H1 (cell line): ENCODE measurements around the gene CEACAM1. TPM values are rescaled to one million over a fixed set of nuclear protein-coding genes. Genes with fewer than 3 reads are reported as not detected.

ENCODE experiments used
- CTCF ChIA-PET: fragments of 300-600 bp; sonication (Branson Sonifier 250); formaldehyde crosslinking; loops from one replicate; lab custom pipeline; 2021; ENCODE audit not compliant: partially characterized antibody; lab: Charles Lee
- POLR2A ChIA-PET: fragments of 300-600 bp; sonication (Branson Sonifier 250); formaldehyde crosslinking; loops from one replicate; lab custom pipeline; 2021; ENCODE audit warnings: inconsistent platforms; ENCODE audit not compliant: partially characterized antibody; lab: Charles Lee
- DNase-seq, 2 experiments: peaks; one replicate each; pipeline versions ENCODE4 v3.0.0 to v3.0.0-alpha.2; 2010 to 2022; ENCODE audit warnings: low spot score in 2 of 2, low read depth in 1 of 2, mixed read lengths in 1 of 2
- FAIRE-seq: peaks from 2 replicates; lab custom pipeline; 2011; peaks lifted over from hg19 to GRCh38; lab: Jason Lieb, UNC
- H2AFZ ChIP-seq: 2 replicates; pipeline ENCODE4 v1.8.1; 2012; ENCODE audit warnings: low read length, inconsistent platforms
- H2AK5ac ChIP-seq: 2 replicates; pipeline ENCODE4 v1.6.1; 2013; ENCODE audit warnings: low read depth, low read length
- H2BK120ac ChIP-seq: replicated peaks from 2 replicates; pipeline ENCODE3; 2013; ENCODE audit warnings: low read depth, low read length, inconsistent platforms
- H2BK12ac ChIP-seq: 2 replicates; pipeline ENCODE4 v1.6.1; 2013; ENCODE audit warnings: low read depth, low read length
- H2BK15ac ChIP-seq: 2 replicates; pipeline ENCODE4 v1.6.1; 2013; ENCODE audit warnings: low read length
- H2BK20ac ChIP-seq: 2 replicates; pipeline ENCODE4 v1.6.1; 2013; ENCODE audit warnings: low read length
- H2BK5ac ChIP-seq: 2 replicates; pipeline ENCODE4 v1.6.1; 2013; ENCODE audit warnings: low read depth, low read length
- H3K14ac ChIP-seq: 2 replicates; pipeline ENCODE4 v1.6.1; 2013; ENCODE audit warnings: inconsistent platforms; ENCODE audit not compliant: insufficient read length
- H3K18ac ChIP-seq: 2 replicates; pipeline ENCODE4 v1.6.1; 2013; ENCODE audit warnings: low read length; ENCODE audit errors: extremely low read depth
- H3K23ac ChIP-seq: 2 replicates; pipeline ENCODE4 v1.6.1; 2013; ENCODE audit warnings: inconsistent platforms; ENCODE audit not compliant: insufficient read length
- H3K23me2 ChIP-seq: 2 replicates; pipeline ENCODE4 v1.6.1; 2013; ENCODE audit warnings: low read depth, low read length
- H3K27ac ChIP-seq: 2 replicates; pipeline ENCODE4 v1.6.1; 2011; ENCODE audit warnings: low read depth, low read length, inconsistent platforms
- H3K27me3 ChIP-seq, 4 experiments: replicated peaks in 1 of 4; 1 replicate in 1 of 4; 2 replicates in 3 of 4; pipeline versions ENCODE4 v1.6.1 to v1.8.1; 2011 to 2013; ENCODE audit warnings: low read length in 3 of 4, mild to moderate bottlenecking in 3 of 4, inconsistent platforms in 2 of 4, mixed read lengths in 2 of 4, moderate library complexity in 1 of 4; ENCODE audit not compliant: control insufficient read depth in 3 of 4, insufficient read depth in 3 of 4; ENCODE audit errors: extremely low read depth in 1 of 4
- H3K36me3 ChIP-seq, 4 experiments: 2 replicates each; pipeline versions ENCODE4 v1.6.1 to v1.8.1; 2011 to 2013; ENCODE audit warnings: mild to moderate bottlenecking in 4 of 4, low read length in 3 of 4, moderate library complexity in 2 of 4, control low read depth in 1 of 4, inconsistent platforms in 1 of 4; ENCODE audit not compliant: insufficient read depth in 4 of 4, control insufficient read depth in 2 of 4
- H3K4ac ChIP-seq: replicated peaks from 2 replicates; pipeline ENCODE3; 2013; ENCODE audit warnings: low read length, low read depth, mixed read lengths, inconsistent platforms; ENCODE audit not compliant: insufficient read length
- H3K4me1 ChIP-seq, 4 experiments: replicated peaks in 1 of 4; 1 replicate in 1 of 4; 2 replicates in 3 of 4; pipeline versions ENCODE4 v1.6.1 to v1.8.1; 2011 to 2013; ENCODE audit warnings: low read length in 3 of 4, inconsistent platforms in 2 of 4, mixed read lengths in 1 of 4; ENCODE audit not compliant: insufficient read depth in 4 of 4, control insufficient read depth in 3 of 4
- H3K4me2 ChIP-seq, 2 experiments: 2 replicates each; pipeline versions ENCODE4 v1.6.1 to v1.8.1; 2011 to 2013; ENCODE audit warnings: low read depth in 2 of 2, low read length in 2 of 2, control low read depth in 1 of 2, inconsistent platforms in 1 of 2, mild to moderate bottlenecking in 1 of 2; ENCODE audit not compliant: insufficient read depth in 1 of 2
- H3K4me3 ChIP-seq, 4 experiments: fragments of 200-600, 300-600 bp in 1 of 4; sonication (generic), shearing (Covaris generic), sonication (Bioruptor Twin) in 1 of 4; 2 replicates each; pipeline versions ENCODE4 v1.5.1 to v1.8.1; 2011 to 2016; ENCODE audit warnings: low read length in 4 of 4, low read depth in 3 of 4, control low read depth in 2 of 4, inconsistent platforms in 2 of 4, mild to moderate bottlenecking in 2 of 4, mixed read lengths in 1 of 4, moderate library complexity in 1 of 4; ENCODE audit not compliant: insufficient read depth in 2 of 4; ENCODE audit errors: extremely low read depth in 1 of 4
- H3K56ac ChIP-seq: replicated peaks from 2 replicates; pipeline ENCODE3; 2013; ENCODE audit warnings: low read depth, mild to moderate bottlenecking, mixed read lengths, low read length, inconsistent platforms; ENCODE audit not compliant: insufficient read length
- H3K79me1 ChIP-seq: 2 replicates; pipeline ENCODE4 v1.6.1; 2013; ENCODE audit warnings: low read depth, low read length, control low read depth
- H3K79me2 ChIP-seq, 2 experiments: 2 replicates each; pipeline versions ENCODE4 v1.6.1 to v1.8.1; 2012 to 2013; ENCODE audit warnings: low read length in 2 of 2, mild to moderate bottlenecking in 2 of 2, inconsistent platforms in 1 of 2; ENCODE audit not compliant: insufficient read depth in 2 of 2, control insufficient read depth in 1 of 2
- H3K9ac ChIP-seq, 4 experiments: replicated peaks in 1 of 4; 1 replicate in 1 of 4; 2 replicates in 3 of 4; pipeline versions ENCODE4 v1.6.1 to v1.8.1; 2011 to 2013; ENCODE audit warnings: low read depth in 3 of 4, low read length in 3 of 4, control low read depth in 2 of 4, mild to moderate bottlenecking in 2 of 4, moderate library complexity in 2 of 4, inconsistent platforms in 1 of 4; ENCODE audit errors: extremely low read depth in 1 of 4
- H3K9me3 ChIP-seq, 2 experiments: 2 replicates each; pipeline versions ENCODE4 v1.6.1 to v1.8.1; 2012 to 2013; ENCODE audit warnings: mild to moderate bottlenecking in 2 of 2, moderate library complexity in 2 of 2, control low read depth in 1 of 2, inconsistent platforms in 1 of 2, low read depth in 1 of 2, low read length in 1 of 2, mixed read lengths in 1 of 2; ENCODE audit not compliant: insufficient read depth in 2 of 2
- H4K20me1 ChIP-seq, 2 experiments: replicated peaks in 1 of 2; 2 replicates each; pipeline versions ENCODE3 to v1.8.1; 2011 to 2013; ENCODE audit warnings: inconsistent platforms in 2 of 2, low read length in 2 of 2, mild to moderate bottlenecking in 1 of 2; ENCODE audit not compliant: insufficient read depth in 2 of 2, control insufficient read depth in 1 of 2
- H4K5ac ChIP-seq: 2 replicates; pipeline ENCODE4 v1.6.1; 2013; ENCODE audit warnings: low read length, low read depth, mixed read lengths, inconsistent platforms; ENCODE audit not compliant: insufficient read length
- H4K8ac ChIP-seq: 2 replicates; pipeline ENCODE4 v1.8.0; 2013; ENCODE audit warnings: mild to moderate bottlenecking, moderate library complexity, low read length, inconsistent platforms; ENCODE audit not compliant: insufficient read depth; ENCODE audit errors: extremely low read depth
- H4K91ac ChIP-seq: replicated peaks from 2 replicates; pipeline ENCODE3; 2013; ENCODE audit warnings: low read length, mixed read lengths, inconsistent platforms; ENCODE audit not compliant: insufficient read length
- ASH2L ChIP-seq: fragments of 200-600, 300-600 bp; sonication (generic); IDR thresholded peaks from one replicate; pipeline ENCODE4 v1.7.1; 2017; ENCODE audit warnings: low read length
- CBX5 ChIP-seq: fragments of 300-800, 300-1000 bp; sonication (generic); IDR thresholded peaks from 2 replicates; pipeline ENCODE4 v1.7.1; 2016; ENCODE audit warnings: antibody characterized with exemption, low read length, low read depth
- EGR1 ChIP-seq: IDR thresholded peaks from 2 replicates; pipeline ENCODE4 v1.6.1; 2011; ENCODE audit warnings: low read depth, low read length, borderline replicate concordance
- HDAC2 ChIP-seq, 2 experiments: fragments of 300-600 bp in 1 of 2; sonication (generic) in 1 of 2; IDR thresholded peaks; 2 replicates each; pipeline ENCODE4 v1.6.1; 2011 to 2012; ENCODE audit warnings: low read depth in 2 of 2, low read length in 2 of 2, mild to moderate bottlenecking in 2 of 2, moderate library complexity in 2 of 2, borderline replicate concordance in 1 of 2, inconsistent platforms in 1 of 2
- JUN ChIP-seq: IDR thresholded peaks from 2 replicates; pipeline ENCODE4 v1.6.1; 2011; ENCODE audit warnings: low read depth, mild to moderate bottlenecking, improper control_type of control experiment, low read length
- JUND ChIP-seq: IDR thresholded peaks from 2 replicates; pipeline ENCODE4 v1.6.1; 2011; ENCODE audit warnings: mild to moderate bottlenecking, improper control_type of control experiment, low read length
- KDM5A ChIP-seq: fragments of 200-600 bp; IDR thresholded peaks from 2 replicates; pipeline ENCODE4 v1.7.1; 2012; ENCODE audit warnings: mild to moderate bottlenecking, low read length, inconsistent platforms, mixed read lengths
- RBBP5 ChIP-seq: IDR thresholded peaks from 2 replicates; pipeline ENCODE4 v1.7.1; 2012; ENCODE audit warnings: low read depth, mild to moderate bottlenecking, inconsistent platforms, low read length, moderate library complexity, borderline replicate concordance
- SAP30 ChIP-seq: fragments of 300-600 bp; sonication (generic); IDR thresholded peaks from 2 replicates; pipeline ENCODE4 v1.7.1; 2012; ENCODE audit warnings: low read length, moderate library complexity, mild to moderate bottlenecking, inconsistent platforms; ENCODE audit not compliant: insufficient read depth, insufficient replicate concordance
- SIN3A ChIP-seq, 2 experiments: IDR thresholded peaks in 1 of 2; conservative IDR thresholded peaks in 1 of 2; 2 replicates each; pipeline ENCODE4 v1.6.1; 2011 to 2012; ENCODE audit warnings: low read length in 2 of 2, improper control_type of control experiment in 1 of 2, low read depth in 1 of 2, mild to moderate bottlenecking in 1 of 2
- SIX5 ChIP-seq: IDR thresholded peaks from 2 replicates; pipeline ENCODE4 v1.6.1; 2011; ENCODE audit warnings: mild to moderate bottlenecking, low read depth, low read length
- polyA plus RNA-seq, 7 experiments: library from polyadenylated mRNA; depleted of rRNA in 3 of 7; stranded (reverse) in 5 of 7; unstranded in 2 of 7; fragments of >200 nt in 5 of 7; fragments of 200-250 nt in 2 of 7; gene quantifications; 1 replicate in 5 of 7; 2 replicates in 1 of 7; 4 replicates in 1 of 7; pipeline versions ENCODE4 v1.2.1 to v1.2.3, GENCODE V29; 2011 to 2013; ENCODE audit warnings: missing spikeins in 2 of 7, mixed read lengths in 2 of 7
- total RNA-seq: library from RNA; stranded (reverse); fragmentation: NEBNext Ultra II Directional; extraction: Animal tissue kit (Norgen Biotek cat#: 25700); gene quantifications from 2 replicates; pipeline ENCODE4 v1.2.1, GENCODE V29; 2021

Gene CEACAM1
- total and polyA plus RNA-seq, 2 of the 8 experiments (the other 6 are each of a cell fraction or from before 2014, with no cell fraction given), result 1.8 to 3.6 TPM

- no peak overlapping the region for H3K4me2 ChIP-seq
- H3K23me2 ChIP-seq, result no peaks in the 10 kb centered on the region
- H4K91ac ChIP-seq, result no peak overlapping the region
- no peak overlapping the region for H2AK5ac ChIP-seq
- H2AFZ ChIP-seq, result no peak overlapping the region
- H3K18ac ChIP-seq, result no peak overlapping the region
- no peaks in the 10 kb centered on the region for H3K9me3 ChIP-seq
- no peak for DNase-seq
- no peak overlapping the region for H3K4me3 ChIP-seq
- H3K36me3 ChIP-seq, result no peaks in the 10 kb centered on the region
- no peak overlapping the region for H3K27ac ChIP-seq
- H3K9ac ChIP-seq, result no peak overlapping the region
- H2BK120ac ChIP-seq, result no peak overlapping the region
- CTCF ChIA-PET, result interaction anchor here (1.4 to 13.5 kb wide), 7 partner anchors 10 to 93 kb away, joined by 3 to 182 read pairs (median 4); no protein-coding TSS in a partner anchor
- H3K4me1 ChIP-seq, result peaks cover 0 to 2% (median 0%) of the 10 kb centered on the region in 4 experiments; a peak in 3 of 7 replicates
- H3K23ac ChIP-seq, result no peak overlapping the region
- TF ChIP-seq EGR1 (no peak), KDM5A (no peak), SIN3A (conservative IDR thresholded peaks at IDR 0.05 in 1 of 2, IDR thresholded peaks at IDR 0.05 in 1 of 2; ENCODE audit: low read depth in 1 of 2, low read length in 2 of 2) (no peak), SAP30 (no peak), HDAC2 (IDR thresholded peaks at IDR 0.05; ENCODE audit: borderline replicate concordance in 1 of 2, low read depth in 2 of 2, low read length in 2 of 2) (no peak), SIX5 (no peak), JUN (no peak), RBBP5 (no peak), ASH2L (no peak), JUND (no peak), CBX5 (no peak)
- TF ChIP-seq, all 59 proteins: peak for 0
- no peak overlapping the region for H2BK15ac ChIP-seq
- no peaks in the 10 kb centered on the region for H4K20me1 ChIP-seq
- POLR2A ChIA-PET, result no interaction called here
- no peak overlapping the region for H3K56ac ChIP-seq
- FAIRE-seq, result no peak
- H2BK5ac ChIP-seq, result no peak overlapping the region
- H4K5ac ChIP-seq, result no peak overlapping the region
- no peak overlapping the region for H3K14ac ChIP-seq
- no peak overlapping the region for H2BK20ac ChIP-seq
- H3K79me2 ChIP-seq, result no peaks in the 10 kb centered on the region
- H3K79me1 ChIP-seq, result no peaks in the 10 kb centered on the region
- H3K27me3 ChIP-seq, result no peaks in the 10 kb centered on the region; a peak in 2 of 7 replicates
- no peak overlapping the region for H4K8ac ChIP-seq
- no peak overlapping the region for H2BK12ac ChIP-seq
- H3K4ac ChIP-seq, result no peak overlapping the region
Observed at GRCh38 chr19:42534391-42534790, 6.1 kb upstream of the CEACAM1 start.
